ENCODE measurements around the gene SETD1A. TPM values are rescaled to one million over a fixed set of nuclear protein-coding genes. Genes with fewer than 3 reads are reported as not detected.
"Not testable (repeated sequence)": the region's sequence is repeated elsewhere in the genome, so short reads cannot be mapped to it uniquely, and the experiment has no call there.

SETD1A gene
- total RNA-seq, 1 experiment from 2014 or later, result 15.8 TPM

- H3K27ac Mint-ChIP-seq (ENCODE audit: low read depth, unreplicated experiment), result no peak overlapping the region
- no peak for DNase-seq (ENCODE audit: unreplicated experiment)
- BruUV-seq (replicated peaks), result no TSS peak
These were observed 58.5 kb downstream of the SETD1A start for GRCh38 chr16:31016018-31016417.

GRCh38 chr16:31017756-31018155 lies 60.2 kb downstream of the SETD1A start:
- H3K4me3 Mint-ChIP-seq (ENCODE audit: unreplicated experiment); BruUV-seq (replicated peaks); H3K27ac Mint-ChIP-seq (ENCODE audit: low read depth, unreplicated experiment); H3K4me1 Mint-ChIP-seq (ENCODE audit: insufficient read depth, unreplicated experiment); DNase-seq (ENCODE audit: unreplicated experiment); POLR2A ChIA-PET; H3K9me3 Mint-ChIP-seq (ENCODE audit: unreplicated experiment); intact Hi-C loops (cut with micrococcal nuclease); H3K36me3 Mint-ChIP-seq (ENCODE audit: insufficient read depth, unreplicated experiment): not testable (repeated sequence)
- CTCF ChIA-PET, result interaction anchor here (0.7 kb wide), 1 partner anchor 33 kb away, joined by 3 read pairs; the partner anchor contains the start of gene HSD3B7
- peaks cover 14% of the 10 kb centered on the region for H3K27me3 Mint-ChIP-seq (ENCODE audit: insufficient read depth, unreplicated experiment)

More at GRCh38 chr16:31016018-31016417, 58.5 kb downstream of the SETD1A start:
- ChIA-PET CTCF (interaction anchor here (1.2 kb wide), 1 partner anchor 30 kb away, joined by 3 read pairs; no protein-coding TSS in a partner anchor), POLR2A (no interaction called here)
- TF ChIP-seq CTCF (IDR thresholded peaks at IDR 0.05; ENCODE audit: unreplicated experiment), result no peak
- no peaks in the 10 kb centered on the region for H3K36me3 Mint-ChIP-seq (ENCODE audit: insufficient read depth, unreplicated experiment)
- H3K27me3 Mint-ChIP-seq (ENCODE audit: insufficient read depth, unreplicated experiment), result peaks cover 32% of the 10 kb centered on the region
- H3K9me3 Mint-ChIP-seq (ENCODE audit: unreplicated experiment), result no peaks in the 10 kb centered on the region
- no peak overlapping the region for H3K4me3 Mint-ChIP-seq (ENCODE audit: unreplicated experiment)
- intact Hi-C loops (cut with micrococcal nuclease), result no loop called here
- H3K4me1 Mint-ChIP-seq (ENCODE audit: insufficient read depth, unreplicated experiment), result no peaks in the 10 kb centered on the region

GRCh38 chr16:31020536-31020935 lies 63.0 kb downstream of the SETD1A start:
- intact Hi-C loops (cut with micrococcal nuclease), result no loop called here
- no peak overlapping the region for H3K27ac Mint-ChIP-seq (ENCODE audit: low read depth, unreplicated experiment)
- H3K4me3 Mint-ChIP-seq (ENCODE audit: unreplicated experiment), result no peak overlapping the region
- no peaks in the 10 kb centered on the region for H3K9me3 Mint-ChIP-seq (ENCODE audit: unreplicated experiment)
- DNase-seq (ENCODE audit: unreplicated experiment), result no peak
- H3K4me1 Mint-ChIP-seq (ENCODE audit: insufficient read depth, unreplicated experiment), result no peaks in the 10 kb centered on the region
- H3K27me3 Mint-ChIP-seq (ENCODE audit: insufficient read depth, unreplicated experiment), result no peaks in the 10 kb centered on the region
- POLR2A ChIA-PET, result no interaction called here
- H3K36me3 Mint-ChIP-seq (ENCODE audit: insufficient read depth, unreplicated experiment), result no peaks in the 10 kb centered on the region
- no peak for TF ChIP-seq CTCF (IDR thresholded peaks at IDR 0.05; ENCODE audit: unreplicated experiment)
- BruUV-seq (replicated peaks), result no TSS peak
- CTCF ChIA-PET, result interaction anchor here (0.6 kb wide), 1 partner anchor 273 kb away, joined by 4 read pairs; no protein-coding TSS in a partner anchor

GRCh38 chr16:31022544-31023251 lies 65.1 kb downstream of the SETD1A start:
- BruUV-seq (replicated peaks), result no TSS peak
- CTCF ChIA-PET, result interaction anchor here (0.7 to 2.1 kb wide), 5 partner anchors 38 to 361 kb away, joined by 3 to 10 read pairs (median 4); partner anchors contain the start of gene HSD3B7
- no peak overlapping the region for H3K27ac Mint-ChIP-seq (ENCODE audit: low read depth, unreplicated experiment)
- intact Hi-C loops (cut with micrococcal nuclease), result no loop called here
- H3K4me3 Mint-ChIP-seq (ENCODE audit: unreplicated experiment), result no peak overlapping the region
- POLR2A ChIA-PET, result interaction anchor here (1.8 kb wide), 1 partner anchor 11 kb away, joined by 10 read pairs; the partner anchor contains the start of gene STX4
- no peaks in the 10 kb centered on the region for H3K4me1 Mint-ChIP-seq (ENCODE audit: insufficient read depth, unreplicated experiment)
- no peaks in the 10 kb centered on the region for H3K36me3 Mint-ChIP-seq (ENCODE audit: insufficient read depth, unreplicated experiment)
- H3K9me3 Mint-ChIP-seq (ENCODE audit: unreplicated experiment), result no peaks in the 10 kb centered on the region
- no peak for TF ChIP-seq CTCF (IDR thresholded peaks at IDR 0.05; ENCODE audit: unreplicated experiment)
- no peak for DNase-seq (ENCODE audit: unreplicated experiment)
- H3K27me3 Mint-ChIP-seq (ENCODE audit: insufficient read depth, unreplicated experiment), result no peaks in the 10 kb centered on the region

Data from MCF 10A (cell line).